Kidney (tissue), 14 donors: ENCODE measurements around the gene MEF2A. TPM values are rescaled to one million over a fixed set of nuclear protein-coding genes. Genes with fewer than 3 reads are reported as not detected.

Source experiments
- DNase-seq, 5 donors: peaks; one replicate each; pipeline ENCODE4 v3.0.0-alpha.2; 2013 to 2020
- FAIRE-seq: peaks from 2 replicates; lab custom pipeline; 2012; peaks lifted over from hg19 to GRCh38; lab: Jason Lieb, UNC
- H3K27ac ChIP-seq, 2 donors: one replicate each; pipeline ENCODE4 v1.7.0; 2013; ENCODE audit warnings: low read depth in 2 of 2, low read length in 2 of 2, inconsistent platforms in 1 of 2
- H3K27me3 ChIP-seq: one replicate; pipeline ENCODE4 v1.7.1; 2013; ENCODE audit warnings: low read length, inconsistent platforms; ENCODE audit not compliant: control insufficient read depth, insufficient read depth
- H3K36me3 ChIP-seq, 3 donors: one replicate each; pipeline versions ENCODE4 v1.7.0 to v1.7.1; 2013; ENCODE audit warnings: low read length in 3 of 3, control low read depth in 1 of 3, inconsistent platforms in 1 of 3; ENCODE audit not compliant: insufficient read depth in 3 of 3, control insufficient read depth in 2 of 3
- H3K4me1 ChIP-seq, 3 donors: one replicate each; pipeline versions ENCODE4 v1.7.0 to v1.7.1; 2013; ENCODE audit warnings: low read length in 3 of 3, inconsistent platforms in 1 of 3, low read depth in 1 of 3; ENCODE audit not compliant: control insufficient read depth in 2 of 3, insufficient read depth in 2 of 3
- H3K4me3 ChIP-seq, 3 donors: one replicate each; pipeline versions ENCODE4 v1.7.0 to v1.8.1; 2013; ENCODE audit warnings: low read length in 3 of 3, control low read depth in 1 of 3, inconsistent platforms in 1 of 3
- H3K9ac ChIP-seq, 3 donors: one replicate each; pipeline versions ENCODE4 v1.7.0 to v1.7.1; 2013; ENCODE audit warnings: low read length in 3 of 3, control low read depth in 1 of 3, inconsistent platforms in 1 of 3
- H3K9me3 ChIP-seq, 3 donors: one replicate each; pipeline versions ENCODE4 v1.7.0 to v1.7.1; 2013; ENCODE audit warnings: low read length in 3 of 3, control low read depth in 1 of 3, inconsistent platforms in 1 of 3; ENCODE audit not compliant: control insufficient read depth in 2 of 3, insufficient read depth in 1 of 3
- intact Hi-C: fragments of 100-400 bp; cut with DNase I; formaldehyde crosslinking; loops from one replicate; pipeline ENCODE4 v1.11.1; 2022
- polyA plus RNA-seq: library from polyadenylated mRNA; stranded (reverse); fragments of 350-450 nt; fragmentation: Illumina TruSeq; extraction: RNeasy Lipid Tissue Mini Kit (QIAGEN cat#74804); gene quantifications from one replicate; pipeline ENCODE4 v1.2.3, GENCODE V29; 2014; ENCODE audit warnings: low read depth, low replicate concordance; ENCODE audit not compliant: insufficient read depth
- total RNA-seq: library from RNA; stranded (reverse); fragmentation: NEBNext Ultra II Directional; extraction: Animal tissue kit (Norgen Biotek cat#: 25700); gene quantifications from one replicate; pipeline ENCODE4 v1.2.1, GENCODE V29; 2021
- TF ChIP-seq, protein P1 (sequence below): IDR thresholded peaks from 3 replicates; pipeline ENCODE4 v1.5.1; 2012; ENCODE audit warnings: mild to moderate bottlenecking, moderate library complexity, borderline replicate concordance; ENCODE audit not compliant: insufficient read depth; ENCODE audit errors: extremely low read depth
- donor health status: control.
- donor health status: control.
- donor health status: control.
- donor health status: control.
- donor health status: control.
- donor health status: DM: yes; HTN: yes; CAD: no.
- donor health status: Normal renal cell carcinoma (clear cell type).

The MEF2A gene
- total and polyA plus RNA-seq, 2 donors from 2014 or later: 20.8 to 82.2 TPM

DNA sequence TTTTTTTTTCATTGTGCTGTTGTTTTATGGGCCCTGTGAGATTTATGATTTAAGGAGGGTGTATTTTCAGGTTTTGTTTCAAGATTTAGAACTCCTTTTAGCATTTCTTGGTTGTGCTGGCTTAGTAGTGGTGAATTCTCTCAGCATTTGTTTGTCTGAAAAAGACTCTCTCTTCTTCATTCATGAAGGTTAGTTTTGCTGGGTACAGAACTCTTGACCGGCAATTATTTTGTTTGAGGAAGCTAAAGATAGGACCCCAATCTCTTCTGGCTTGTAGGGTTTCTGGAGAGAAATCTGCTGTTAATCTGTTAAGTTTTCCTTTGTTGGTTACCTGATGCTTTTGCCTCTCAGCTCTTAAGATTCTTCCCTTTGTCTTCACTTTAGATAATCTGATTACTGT is 120.5 kb downstream of the MEF2A start:
- H3K36me3 ChIP-seq: peaks cover 0 to 12% (median 5%) of the 10 kb centered on the region in 3 donors
- TF ChIP-seq, protein P1, sequence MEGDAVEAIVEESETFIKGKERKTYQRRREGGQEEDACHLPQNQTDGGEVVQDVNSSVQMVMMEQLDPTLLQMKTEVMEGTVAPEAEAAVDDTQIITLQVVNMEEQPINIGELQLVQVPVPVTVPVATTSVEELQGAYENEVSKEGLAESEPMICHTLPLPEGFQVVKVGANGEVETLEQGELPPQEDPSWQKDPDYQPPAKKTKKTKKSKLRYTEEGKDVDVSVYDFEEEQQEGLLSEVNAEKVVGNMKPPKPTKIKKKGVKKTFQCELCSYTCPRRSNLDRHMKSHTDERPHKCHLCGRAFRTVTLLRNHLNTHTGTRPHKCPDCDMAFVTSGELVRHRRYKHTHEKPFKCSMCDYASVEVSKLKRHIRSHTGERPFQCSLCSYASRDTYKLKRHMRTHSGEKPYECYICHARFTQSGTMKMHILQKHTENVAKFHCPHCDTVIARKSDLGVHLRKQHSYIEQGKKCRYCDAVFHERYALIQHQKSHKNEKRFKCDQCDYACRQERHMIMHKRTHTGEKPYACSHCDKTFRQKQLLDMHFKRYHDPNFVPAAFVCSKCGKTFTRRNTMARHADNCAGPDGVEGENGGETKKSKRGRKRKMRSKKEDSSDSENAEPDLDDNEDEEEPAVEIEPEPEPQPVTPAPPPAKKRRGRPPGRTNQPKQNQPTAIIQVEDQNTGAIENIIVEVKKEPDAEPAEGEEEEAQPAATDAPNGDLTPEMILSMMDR: no peak
- H3K4me3 ChIP-seq: no peak overlapping the region
- DNase-seq (no peak), FAIRE-seq (no peak)
- no peaks in the 10 kb centered on the region for H3K4me1 ChIP-seq
- H3K9ac ChIP-seq: no peak overlapping the region
- H3K27ac ChIP-seq: no peak overlapping the region
- H3K9me3 ChIP-seq: peaks cover 0 to 6% (median 2%) of the 10 kb centered on the region in 3 donors
- no peaks in the 10 kb centered on the region for H3K27me3 ChIP-seq
- intact Hi-C loops: no loop called here

DNA sequence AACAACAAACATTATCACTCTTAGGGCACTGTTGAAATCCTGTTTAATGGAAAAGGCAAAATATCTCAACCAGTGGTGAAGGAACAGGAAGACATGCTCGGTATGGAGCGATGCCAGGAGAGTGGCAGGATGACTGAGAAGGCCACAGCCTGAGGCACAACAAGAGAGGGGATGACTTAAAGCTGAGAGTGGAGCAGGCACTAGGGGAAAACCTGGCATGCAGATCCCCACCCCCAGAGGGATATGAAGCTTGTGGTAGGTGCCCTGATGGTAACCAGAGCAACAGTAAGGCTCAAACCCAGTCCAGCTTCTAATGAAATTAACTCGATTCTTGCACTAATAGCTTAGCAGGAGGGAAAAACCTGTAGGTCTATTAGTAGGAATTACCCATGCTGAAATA is 127.0 kb downstream of the MEF2A start:
- peaks cover 0 to 40% (median 11%) of the 10 kb centered on the region in 3 donors for H3K36me3 ChIP-seq
- no peak overlapping the region for H3K4me3 ChIP-seq
- TF ChIP-seq, protein P1: no peak
- no peak overlapping the region for H3K27ac ChIP-seq
- no peak for DNase-seq
- no peaks in the 10 kb centered on the region for H3K4me1 ChIP-seq
- intact Hi-C loops: no loop called here
- H3K9me3 ChIP-seq: no peaks in the 10 kb centered on the region
- no peak for FAIRE-seq
- H3K27me3 ChIP-seq: no peaks in the 10 kb centered on the region
- H3K9ac ChIP-seq: no peak overlapping the region

DNA sequence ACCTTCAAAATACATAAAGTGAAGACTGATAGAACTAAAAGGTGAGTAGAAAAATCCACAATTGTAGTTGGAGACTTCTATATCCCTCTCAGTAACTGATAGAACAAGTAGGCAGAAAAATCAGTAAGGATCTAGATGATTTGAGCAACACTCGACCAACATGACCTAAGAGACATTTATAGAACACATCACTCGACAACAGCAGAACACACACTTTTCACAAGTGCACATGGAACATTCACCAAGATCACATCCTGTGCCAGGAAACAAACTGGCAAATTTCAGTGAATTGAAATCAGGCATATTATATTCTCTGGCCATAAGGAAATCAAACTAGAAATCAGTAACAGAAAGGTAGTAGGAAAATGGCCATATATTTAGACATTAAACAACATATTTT is 130.3 kb downstream of the MEF2A start:
- peaks cover 0 to 28% (median 6%) of the 10 kb centered on the region in 3 donors for H3K36me3 ChIP-seq
- TF ChIP-seq, protein P1: no peak
- H3K27me3 ChIP-seq: no peaks in the 10 kb centered on the region
- no peak for DNase-seq
- intact Hi-C loops: no loop called here
- no peaks in the 10 kb centered on the region for H3K4me1 ChIP-seq
- H3K27ac ChIP-seq: no peak overlapping the region
- H3K4me3 ChIP-seq: no peak overlapping the region
- H3K9ac ChIP-seq: no peak overlapping the region
- no peaks in the 10 kb centered on the region for H3K9me3 ChIP-seq
- no peak for FAIRE-seq
